T47D (cell line): ENCODE results near the gene TYSND1.
A peak's percentile ranks its signal among the peaks of the same experiment; 100 is the strongest.

Experiments
- DNase-seq, 2 experiments: peaks; one replicate each; pipeline versions ENCODE4 v3.0.0 to v3.0.0-alpha.2; 2011 to 2012; ENCODE audit warnings: low read depth in 1 of 2, low spot score in 1 of 2
- JUND ChIP-seq: IDR thresholded peaks from 2 replicates; pipeline ENCODE4 v1.6.1; 2012; ENCODE audit warnings: low read depth
- in situ Hi-C: cut with HindIII; loops from 2 replicates; pipeline ENCODE4 v1.10.0; 2016; ENCODE audit warnings: low sequenced_read_pairs, low pct_unique_long_range_greater_than_20kb

The TYSND1 gene

DNA sequence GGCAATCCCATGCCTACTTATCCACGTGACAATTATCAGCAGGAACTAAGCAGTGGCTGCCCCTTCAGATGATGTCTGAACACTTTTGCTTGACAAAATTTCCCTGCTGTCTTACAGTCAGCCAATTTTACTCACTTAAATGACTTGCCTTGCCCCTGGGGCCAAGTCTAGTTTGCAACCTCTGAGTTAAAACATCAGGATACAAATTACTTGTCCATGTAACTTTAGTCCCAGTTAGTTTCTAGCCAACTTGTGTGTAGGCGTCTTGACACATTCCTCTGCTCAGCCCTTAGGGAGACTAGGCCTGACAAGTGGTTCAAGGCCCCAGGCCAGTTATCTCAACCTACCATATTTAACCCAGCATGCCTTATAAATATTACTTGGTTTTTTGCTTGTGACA lies 11.6 kb upstream of the TYSND1 start:
- in situ Hi-C loops: no loop called here
- DNase-seq: no peak
- no peak for TF ChIP-seq JUND

DNA sequence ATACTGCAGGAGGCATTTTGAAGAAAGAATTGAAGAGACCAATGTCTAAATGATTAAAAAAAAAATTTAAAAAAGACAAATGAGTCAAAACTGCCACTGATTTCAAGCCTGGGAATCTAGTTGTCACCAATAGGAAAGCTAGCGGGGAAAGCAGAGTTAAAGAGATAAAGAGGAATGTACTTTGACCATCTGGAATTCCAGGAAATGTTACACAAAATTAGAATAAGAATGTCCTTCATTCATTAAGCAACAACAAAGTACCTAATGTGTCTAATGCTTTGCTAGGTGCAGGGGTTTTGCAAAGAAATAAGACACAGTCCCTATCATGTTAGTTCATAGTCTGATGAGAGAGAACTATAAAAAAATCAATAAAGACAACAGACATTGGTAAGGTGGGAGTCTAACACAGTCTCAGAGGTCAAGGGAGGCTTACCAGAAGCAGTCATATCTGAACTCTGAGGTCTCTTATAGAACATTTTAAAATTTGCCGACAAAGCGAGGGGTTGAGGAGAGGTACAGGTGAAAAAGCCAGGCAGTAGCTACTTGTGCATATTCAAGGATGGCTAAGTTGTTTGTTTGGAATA lies 8.8 kb upstream of the TYSND1 start:
- in situ Hi-C loops: no loop called here
- TF ChIP-seq JUND: no peak
- DNase-seq: no peak

DNA sequence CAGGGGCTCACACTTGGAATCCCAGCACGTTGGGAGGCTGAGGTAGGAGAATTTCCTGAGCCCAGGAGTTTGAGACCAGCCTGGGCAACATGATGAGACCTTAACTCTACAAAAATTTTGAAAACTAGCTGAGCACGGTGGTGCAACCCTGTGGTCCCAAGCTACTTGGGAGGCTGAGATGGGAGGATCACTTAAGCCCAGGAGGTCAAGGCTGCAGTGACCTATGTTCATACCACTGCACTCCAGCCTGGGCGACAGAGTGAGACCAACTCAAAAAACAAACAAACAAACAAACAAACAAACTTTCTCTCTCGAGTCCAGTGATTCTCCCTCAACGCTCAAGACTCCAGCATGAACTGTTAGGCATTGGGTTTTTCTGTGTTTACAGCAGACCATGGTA lies 2.0 kb upstream of the TYSND1 start:
- in situ Hi-C loops: no loop called here
- no peak for TF ChIP-seq JUND
- DNase-seq: no peak

DNA sequence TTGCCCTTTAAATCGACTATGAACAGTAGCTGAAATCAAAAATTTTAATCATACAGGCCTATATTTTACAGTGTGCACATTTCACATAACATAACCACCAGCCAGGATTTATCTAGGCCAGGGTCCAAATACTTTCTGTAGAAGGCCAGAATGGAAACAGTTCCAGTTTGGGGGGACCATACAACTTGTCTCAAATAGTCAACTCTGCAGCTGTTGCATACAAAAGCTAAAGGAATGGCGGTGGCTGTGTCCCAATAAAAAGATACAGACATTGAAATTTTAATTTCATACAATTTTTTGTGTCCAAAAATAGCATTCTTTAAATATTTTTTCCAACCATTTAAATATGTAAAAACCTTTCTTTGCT lies 742 bp upstream of the TYSND1 start:
- TF ChIP-seq JUND: no peak
- in situ Hi-C loops: no loop called here
- no peak for DNase-seq

DNA sequence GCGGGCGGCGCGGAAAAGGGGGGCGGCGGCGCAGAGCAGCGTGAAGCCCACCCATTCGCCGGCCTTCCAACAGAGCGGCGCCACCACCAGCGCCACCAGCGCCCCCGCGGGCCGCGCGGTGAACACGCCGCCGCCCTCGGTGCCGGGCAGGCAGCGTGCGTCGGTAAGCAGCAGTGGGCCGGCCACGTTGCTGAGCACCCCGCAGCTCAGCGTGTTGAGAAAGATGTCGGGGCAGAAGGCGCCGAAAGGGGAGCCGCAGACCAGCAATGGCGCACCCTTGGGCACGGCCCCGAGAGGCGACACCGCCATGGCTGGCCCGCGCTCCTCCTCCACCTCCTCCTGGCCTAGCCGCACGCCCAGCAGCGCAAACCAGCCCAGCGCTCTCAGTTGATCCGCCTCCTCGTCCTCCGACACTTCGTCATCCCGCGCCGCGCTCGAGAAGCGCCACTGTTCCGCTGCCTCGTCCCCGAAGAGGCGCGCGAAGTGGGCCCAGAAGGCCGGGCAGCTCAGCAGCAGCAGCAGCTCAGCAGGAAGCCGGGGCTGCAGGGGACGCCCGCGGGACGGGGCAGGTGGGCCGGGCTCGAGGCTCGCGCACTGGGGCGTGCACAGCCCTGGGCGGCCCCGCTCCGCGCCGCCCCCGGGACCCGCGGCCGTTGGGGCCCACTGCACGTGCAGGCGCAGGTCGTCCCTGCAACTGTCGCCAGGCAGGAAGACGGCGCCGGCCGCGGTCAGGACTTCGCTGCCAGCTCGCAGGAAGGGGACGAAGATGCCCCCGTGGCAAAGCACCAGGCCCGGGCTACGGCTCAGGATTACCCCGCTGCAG lies 623 bp downstream of the TYSND1 start:
- TF ChIP-seq JUND: no peak
- in situ Hi-C loops: no loop called here
- peak; percentile 39 to 61 for DNase-seq

DNA sequence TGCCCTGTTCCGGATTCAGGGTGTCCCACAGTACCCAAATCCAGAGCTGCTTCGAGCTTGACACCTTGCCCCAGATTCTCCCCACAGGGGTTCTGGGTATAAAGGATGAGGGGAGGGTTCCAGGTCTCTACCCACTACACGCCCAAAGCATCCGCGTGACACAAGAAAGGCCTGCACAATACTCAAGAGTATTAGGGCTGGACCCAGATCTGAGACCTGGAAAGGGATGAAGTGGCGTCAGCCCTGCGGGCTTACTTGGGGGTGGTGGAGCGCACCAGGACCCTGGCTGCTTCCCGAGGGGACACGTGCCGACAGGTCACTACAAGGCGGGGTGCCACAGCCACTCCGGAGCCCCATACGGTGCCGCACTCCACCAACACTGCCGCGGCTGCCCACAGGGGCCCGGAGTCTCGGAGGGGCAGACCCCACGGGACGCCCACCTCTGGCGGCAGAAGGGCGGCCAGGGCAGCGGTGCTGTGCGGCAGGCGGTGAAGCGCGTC lies 1.3 kb downstream of the TYSND1 start:
- in situ Hi-C loops: no loop called here
- DNase-seq: no peak
- TF ChIP-seq JUND: no peak

DNA sequence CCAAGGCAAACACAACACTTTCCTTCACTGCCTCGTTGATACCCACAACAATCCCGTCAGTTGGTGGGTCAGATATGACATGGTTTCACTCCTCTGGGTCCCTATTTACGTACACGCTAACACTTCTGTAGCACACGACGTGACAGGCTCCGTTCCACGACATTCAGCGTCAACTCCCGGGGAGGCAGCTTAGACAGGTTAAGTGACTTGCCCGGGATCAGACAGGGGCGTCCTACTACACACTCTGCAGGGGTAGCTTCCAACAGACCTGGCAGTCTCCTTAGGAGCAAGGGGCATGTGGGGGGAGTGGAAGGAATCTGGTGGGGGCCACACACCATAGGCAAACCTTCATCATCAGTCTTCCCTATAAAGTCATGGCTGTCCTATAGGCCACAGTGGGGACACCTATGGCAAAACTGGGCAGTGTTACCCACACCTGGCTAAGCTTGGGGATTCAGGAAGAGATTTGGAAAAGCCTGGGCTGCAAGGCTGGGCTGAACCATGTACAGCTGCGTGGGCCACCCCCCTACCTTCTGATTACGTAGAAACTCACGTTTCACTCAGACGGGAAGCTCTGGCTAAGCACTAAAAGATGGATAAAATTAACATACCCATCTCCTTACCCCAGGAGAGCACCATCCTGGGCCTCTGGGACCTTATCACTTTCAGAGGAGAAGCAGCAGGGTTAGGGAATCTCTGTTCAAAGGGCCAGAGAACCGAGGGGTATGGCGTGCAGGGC lies 2.0 kb downstream of the TYSND1 start:
- no peak for TF ChIP-seq JUND
- in situ Hi-C loops: no loop called here
- no peak for DNase-seq

DNA sequence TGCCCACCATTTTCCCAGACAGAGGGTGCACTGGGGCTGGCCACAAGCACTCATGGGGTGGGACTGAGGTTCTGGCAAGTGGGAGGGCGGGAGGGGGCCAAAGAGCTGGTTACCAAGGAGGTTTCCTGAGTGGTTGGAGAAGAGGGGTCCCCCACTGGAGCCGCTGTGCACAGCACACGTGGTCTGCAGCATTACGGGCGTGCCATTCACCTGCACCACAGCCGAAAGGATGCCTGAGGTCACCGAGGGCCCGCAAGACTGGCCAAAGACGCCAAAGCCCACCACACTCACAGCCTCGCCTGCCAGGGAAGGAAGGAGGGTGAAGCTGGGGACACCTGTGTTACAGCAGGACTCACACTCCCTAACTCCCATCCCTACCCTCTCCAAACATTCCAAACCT lies 3.9 kb downstream of the TYSND1 start:
- in situ Hi-C loops: no loop called here
- no peak for DNase-seq
- TF ChIP-seq JUND: no peak

DNA sequence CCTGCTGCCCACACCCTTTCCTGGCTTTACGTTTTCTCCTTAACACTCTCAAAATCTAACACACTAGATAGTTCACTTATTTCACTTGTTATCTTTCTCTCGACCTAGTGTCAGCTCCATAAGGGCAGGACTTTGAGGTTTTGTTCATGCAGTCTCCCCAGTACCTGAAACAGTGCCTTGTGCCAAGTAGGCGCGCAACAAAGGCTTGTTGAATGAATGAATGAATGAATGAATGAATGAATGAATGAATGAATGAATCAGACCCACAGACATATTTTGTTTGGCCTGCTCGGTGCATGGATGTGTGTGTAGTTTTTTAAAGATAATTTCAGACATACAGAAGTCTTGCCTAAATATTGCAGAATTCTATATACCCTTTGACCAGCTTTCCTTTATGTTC lies 6.2 kb downstream of the TYSND1 start:
- no peak for DNase-seq
- in situ Hi-C loops: no loop called here
- TF ChIP-seq JUND: no peak

DNA sequence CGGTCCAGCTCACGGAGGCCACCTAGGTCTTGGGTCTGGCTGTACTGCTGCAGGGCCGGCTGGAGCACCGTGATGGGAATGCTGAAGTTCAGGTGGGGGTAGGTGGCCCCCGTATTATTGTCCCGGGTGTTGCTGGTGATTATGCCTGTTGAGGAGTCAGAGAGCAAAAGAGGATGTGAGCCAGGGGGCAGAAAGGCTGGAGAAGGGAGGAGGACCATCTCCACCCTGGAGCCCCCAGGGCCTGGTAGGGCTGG lies 6.6 kb downstream of the TYSND1 start:
- TF ChIP-seq JUND: no peak
- in situ Hi-C loops: no loop called here
- no peak for DNase-seq

DNA sequence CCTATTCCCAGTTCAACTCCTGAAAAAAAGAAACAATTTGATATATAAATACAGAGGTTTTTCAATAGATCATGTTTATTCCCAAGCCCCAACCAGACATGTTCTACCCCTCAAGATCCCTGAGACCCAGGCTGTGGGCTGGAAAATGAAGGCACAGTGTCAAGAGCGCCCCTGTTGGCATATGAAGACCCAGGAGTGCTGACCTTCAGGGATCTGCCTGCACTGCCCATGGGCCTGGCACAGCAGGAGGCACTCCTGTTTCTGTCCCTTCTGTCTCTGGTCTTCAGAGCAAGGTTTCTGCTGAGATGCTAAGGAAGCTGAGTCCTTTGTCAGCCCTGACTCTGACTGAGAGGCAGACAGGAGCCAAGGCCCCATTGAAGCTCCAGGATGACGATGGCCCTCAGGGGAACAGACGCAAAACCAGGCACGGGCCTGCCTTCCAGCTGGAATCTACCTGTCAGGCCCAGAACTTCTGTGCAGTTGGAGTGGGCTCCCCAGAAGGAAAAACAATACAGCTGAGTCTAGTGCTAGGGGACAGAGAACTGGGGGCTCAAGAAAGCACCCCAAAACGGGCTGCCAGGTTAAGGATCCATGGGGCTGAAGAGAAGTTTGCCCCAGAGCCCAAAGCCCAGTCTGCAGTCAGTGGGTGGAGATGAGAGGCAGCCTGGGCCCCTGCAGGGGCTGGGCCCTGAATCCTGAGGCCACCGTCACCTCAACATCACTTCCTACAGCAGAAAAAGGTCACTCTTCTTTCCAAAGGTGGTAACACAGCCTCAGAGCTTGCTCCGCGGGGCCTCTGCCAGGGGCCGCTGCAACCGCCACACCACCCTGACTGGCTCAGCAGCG lies 7.1 kb downstream of the TYSND1 start:
- in situ Hi-C loops: no loop called here
- DNase-seq: no peak

More for the DNA sequence above, 7.1 kb downstream of the TYSND1 start:
- no peak for TF ChIP-seq JUND
